Endodermal cell (in vitro differentiated cells): ENCODE data around the gene CRYZL1. TPM values are rescaled to one million over a fixed set of nuclear protein-coding genes. Genes with fewer than 3 reads are reported as not detected.
"Not testable (repeated sequence)": the region's sequence is repeated elsewhere in the genome, so short reads cannot be mapped to it uniquely, and the experiment has no call there.

Experiments
- DNase-seq: peaks from one replicate; pipeline ENCODE4 v3.0.0-alpha.2; 2017
- H3K27ac ChIP-seq: 2 replicates; pipeline ENCODE4 v1.5.1; 2013; ENCODE audit warnings: mild to moderate bottlenecking, low read depth, low read length, moderate library complexity
- H3K27me3 ChIP-seq: 2 replicates; pipeline ENCODE4 v1.6.1; 2013; ENCODE audit warnings: mild to moderate bottlenecking, low read length, moderate library complexity; ENCODE audit not compliant: insufficient read depth, control insufficient read depth, poor library complexity, severe bottlenecking
- H3K36me3 ChIP-seq: 2 replicates; pipeline ENCODE4 v1.7.0; 2013; ENCODE audit warnings: mild to moderate bottlenecking, low read length, moderate library complexity; ENCODE audit not compliant: control insufficient read depth, insufficient read depth
- H3K4me1 ChIP-seq: one replicate; pipeline ENCODE4 v1.7.0; 2013; ENCODE audit warnings: low read length; ENCODE audit not compliant: control insufficient read depth, insufficient read depth
- H3K4me3 ChIP-seq: 2 replicates; pipeline ENCODE4 v1.5.1; 2013; ENCODE audit warnings: mild to moderate bottlenecking, low read length, moderate library complexity
- H3K9ac ChIP-seq: 2 replicates; pipeline ENCODE4 v1.6.1; 2013; ENCODE audit warnings: mild to moderate bottlenecking, low read length, moderate library complexity; ENCODE audit not compliant: poor library complexity, severe bottlenecking; ENCODE audit errors: extremely low read depth
- H3K9me3 ChIP-seq: 2 replicates; pipeline ENCODE4 v1.6.1; 2013; ENCODE audit warnings: mild to moderate bottlenecking, low read length, moderate library complexity; ENCODE audit not compliant: control insufficient read depth
- H3K27ac Mint-ChIP-seq: 2 replicates; pipeline ENCODE4 v1.8.0; 2020; ENCODE audit warnings: mixed read lengths
- H3K27me3 Mint-ChIP-seq: 2 replicates; pipeline ENCODE4 v1.8.0; 2021; ENCODE audit warnings: mild to moderate bottlenecking, mixed read lengths; ENCODE audit not compliant: insufficient read depth
- H3K36me3 Mint-ChIP-seq: 2 replicates; pipeline ENCODE4 v1.8.0; 2020; ENCODE audit warnings: low read depth, mixed read lengths
- H3K4me1 Mint-ChIP-seq: 2 replicates; pipeline ENCODE4 v1.8.0; 2020; ENCODE audit warnings: mixed read lengths
- H3K4me3 Mint-ChIP-seq: 2 replicates; pipeline ENCODE4 v1.8.0; 2020; ENCODE audit warnings: mild to moderate bottlenecking, moderate library complexity, mixed read lengths
- H3K9me3 Mint-ChIP-seq: 2 replicates; pipeline ENCODE4 v1.8.0; 2020; ENCODE audit warnings: mild to moderate bottlenecking, mixed read lengths
- WGBS, 2 experiments: methylation state at CpG; one replicate each; pipeline versions ENCODE4 v1.1.5 to v1.1.7; 2013; ENCODE audit warnings: missing lambda C conversion rate in 2 of 2, mixed read lengths in 1 of 2; ENCODE audit not compliant: insufficient coverage in 1 of 2, insufficient read length in 1 of 2; 5-methylcytosine and 5-hydroxymethylcytosine counted together
- total RNA-seq, 2 donors: library from RNA; stranded (reverse); fragmentation: NEBNext Ultra II Directional in 1 of 2; extraction: Animal tissue kit (Norgen Biotek cat#: 25700) in 1 of 2; gene quantifications; 2 replicates in 1 of 2; 3 replicates in 1 of 2; pipeline ENCODE4 v1.2.1, GENCODE V29; 2021
- TF ChIP-seq, protein P1 (sequence below): fragments of 200-600 bp; sonication (generic); conservative IDR thresholded peaks from 2 replicates; pipeline ENCODE4 v1.5.0; 2021; ENCODE audit warnings: antibody characterized with exemption, mild to moderate bottlenecking

The CRYZL1 gene
- total RNA-seq, 2 donors from 2014 or later: 33.8 to 51.0 TPM

DNA sequence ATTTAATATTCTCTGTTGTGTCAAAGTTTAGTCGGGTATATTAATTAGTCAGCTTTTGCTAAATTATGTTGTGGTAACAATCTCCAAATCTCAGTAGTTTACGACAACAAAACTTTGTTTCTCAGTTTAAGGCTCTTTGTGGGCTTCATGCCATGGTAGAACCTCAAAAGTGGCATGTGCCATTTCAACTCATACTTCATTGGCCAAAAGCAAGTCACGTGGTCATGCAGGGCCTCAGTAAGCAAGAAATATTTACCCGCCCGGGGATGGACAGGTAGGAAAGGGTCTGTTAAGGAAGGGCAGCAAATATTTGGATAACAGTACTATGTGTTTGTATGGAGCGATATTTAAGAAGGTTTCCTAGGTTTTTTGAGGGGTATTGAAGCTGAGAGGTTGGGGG is 39.3 kb upstream of the CRYZL1 start:
- Histone ChIP-seq H3K27ac (no peak overlapping the region), H3K9ac (no peak overlapping the region), H3K4me1 (peaks cover 7% of the 10 kb centered on the region), H3K36me3 (no peaks in the 10 kb centered on the region), H3K9me3 (no peaks in the 10 kb centered on the region), H3K4me3 (no peak overlapping the region), H3K27me3 (no peaks in the 10 kb centered on the region)
- Mint-ChIP-seq H3K4me3 (no peak overlapping the region), H3K27ac (peak overlapping the region; percentile 66), H3K36me3 (peaks cover 14% of the 10 kb centered on the region), H3K9me3 (no peaks in the 10 kb centered on the region), H3K27me3 (no peaks in the 10 kb centered on the region), H3K4me1 (peaks cover 53% of the 10 kb centered on the region)
- 98% methylated on average over 6 of the region's 6 CpGs for WGBS, 2 experiments
- TF ChIP-seq, protein P1, sequence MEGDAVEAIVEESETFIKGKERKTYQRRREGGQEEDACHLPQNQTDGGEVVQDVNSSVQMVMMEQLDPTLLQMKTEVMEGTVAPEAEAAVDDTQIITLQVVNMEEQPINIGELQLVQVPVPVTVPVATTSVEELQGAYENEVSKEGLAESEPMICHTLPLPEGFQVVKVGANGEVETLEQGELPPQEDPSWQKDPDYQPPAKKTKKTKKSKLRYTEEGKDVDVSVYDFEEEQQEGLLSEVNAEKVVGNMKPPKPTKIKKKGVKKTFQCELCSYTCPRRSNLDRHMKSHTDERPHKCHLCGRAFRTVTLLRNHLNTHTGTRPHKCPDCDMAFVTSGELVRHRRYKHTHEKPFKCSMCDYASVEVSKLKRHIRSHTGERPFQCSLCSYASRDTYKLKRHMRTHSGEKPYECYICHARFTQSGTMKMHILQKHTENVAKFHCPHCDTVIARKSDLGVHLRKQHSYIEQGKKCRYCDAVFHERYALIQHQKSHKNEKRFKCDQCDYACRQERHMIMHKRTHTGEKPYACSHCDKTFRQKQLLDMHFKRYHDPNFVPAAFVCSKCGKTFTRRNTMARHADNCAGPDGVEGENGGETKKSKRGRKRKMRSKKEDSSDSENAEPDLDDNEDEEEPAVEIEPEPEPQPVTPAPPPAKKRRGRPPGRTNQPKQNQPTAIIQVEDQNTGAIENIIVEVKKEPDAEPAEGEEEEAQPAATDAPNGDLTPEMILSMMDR: no peak
- no peak for DNase-seq

DNA sequence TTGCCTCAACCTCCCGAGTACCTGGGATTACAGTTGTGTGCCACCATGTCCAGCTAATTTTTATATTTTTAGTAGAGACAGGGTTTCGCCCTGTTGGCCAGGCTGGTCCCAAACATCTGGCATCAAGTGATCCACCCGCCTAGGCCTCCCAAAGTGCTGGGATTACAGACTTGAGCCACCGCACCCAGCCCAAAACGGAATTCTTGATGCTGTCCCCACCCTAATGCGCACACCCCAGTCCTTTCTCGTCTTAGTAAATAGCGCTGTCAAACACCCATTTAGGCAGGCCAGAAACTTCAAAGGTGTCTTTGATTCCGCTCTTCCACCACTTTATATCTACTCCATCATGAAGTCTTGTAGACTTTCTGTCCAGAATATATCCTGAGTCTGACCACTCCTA is 35.9 kb upstream of the CRYZL1 start:
- H3K4me3 Mint-ChIP-seq: no peak overlapping the region
- Histone ChIP-seq H3K4me3 (no peak overlapping the region), H3K9ac (no peak overlapping the region), H3K9me3 (no peaks in the 10 kb centered on the region), H3K27me3 (no peaks in the 10 kb centered on the region), H3K27ac (no peak overlapping the region), H3K4me1 (peaks cover 2% of the 10 kb centered on the region), H3K36me3 (no peaks in the 10 kb centered on the region)
- 95% methylated on average over 9 of the region's 9 CpGs for WGBS, 2 experiments
- TF ChIP-seq, protein P1: no peak
- H3K9me3 Mint-ChIP-seq: no peaks in the 10 kb centered on the region
- no peak overlapping the region for H3K27ac Mint-ChIP-seq
- H3K4me1 Mint-ChIP-seq: peaks cover 49% of the 10 kb centered on the region
- H3K27me3 Mint-ChIP-seq: no peaks in the 10 kb centered on the region
- H3K36me3 Mint-ChIP-seq: peaks cover 14% of the 10 kb centered on the region
- DNase-seq: no peak

DNA sequence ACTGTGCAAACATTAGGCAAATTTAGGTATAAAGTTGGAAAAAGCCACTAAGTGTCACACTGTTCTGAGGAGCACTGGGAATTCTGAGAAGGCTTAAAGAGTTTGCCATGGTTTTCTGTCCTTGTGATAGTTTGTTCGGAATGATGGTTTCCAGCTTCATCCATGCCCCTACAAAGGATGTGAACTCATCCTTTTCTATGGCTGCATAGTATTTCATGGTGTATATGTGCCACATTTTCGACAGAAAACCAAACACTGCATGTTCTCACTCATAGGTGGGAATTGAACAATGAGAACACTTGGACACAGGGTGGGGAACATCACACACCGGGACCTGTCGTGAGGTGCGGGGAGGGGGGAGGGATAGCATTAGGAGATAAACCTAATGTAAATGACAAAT is 35.1 kb upstream of the CRYZL1 start:
- Mint-ChIP-seq H3K4me1 (peaks cover 52% of the 10 kb centered on the region), H3K36me3 (peaks cover 22% of the 10 kb centered on the region)
- DNase-seq, H3K36me3 ChIP-seq, H3K27ac ChIP-seq, H3K27me3 ChIP-seq, H3K4me3 Mint-ChIP-seq, H3K4me1 ChIP-seq, H3K9me3 ChIP-seq, H3K4me3 ChIP-seq, H3K27ac Mint-ChIP-seq, H3K9me3 Mint-ChIP-seq, H3K27me3 Mint-ChIP-seq, H3K9ac ChIP-seq: not testable (repeated sequence)
- 96 to 100% methylated on average over 3 to 5 of the region's 5 CpGs for WGBS, 2 experiments

DNA sequence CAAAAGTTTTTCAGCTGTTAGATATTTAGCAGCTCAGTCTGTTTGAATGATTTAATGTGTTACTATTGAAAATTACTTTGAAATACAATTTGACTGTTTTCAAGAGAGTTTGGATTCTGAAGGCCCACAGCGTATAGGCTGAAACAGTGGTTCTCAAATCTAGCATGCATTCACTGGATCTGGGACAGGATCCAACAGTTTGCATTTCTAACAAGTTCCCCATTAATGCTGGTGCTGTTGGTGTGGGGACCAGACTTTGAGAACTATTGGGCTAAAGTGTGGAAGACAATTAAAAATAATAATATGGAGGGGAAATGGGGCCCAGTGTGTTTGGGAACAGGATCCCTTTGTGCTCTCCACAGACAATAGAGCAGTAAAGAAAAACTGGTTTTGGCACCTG is 32.7 kb upstream of the CRYZL1 start:
- TF ChIP-seq, protein P1: no peak
- no peak for DNase-seq
- peaks cover 2% of the 10 kb centered on the region for H3K4me1 ChIP-seq
- H3K27ac Mint-ChIP-seq: peak overlapping the region; percentile 18
- H3K27me3 Mint-ChIP-seq: no peaks in the 10 kb centered on the region
- H3K36me3 ChIP-seq: no peaks in the 10 kb centered on the region
- no peaks in the 10 kb centered on the region for H3K9me3 ChIP-seq
- H3K9me3 Mint-ChIP-seq: no peaks in the 10 kb centered on the region
- no peak overlapping the region for H3K27ac ChIP-seq
- peaks cover 48% of the 10 kb centered on the region for H3K4me1 Mint-ChIP-seq
- H3K4me3 Mint-ChIP-seq: no peak overlapping the region
- no peaks in the 10 kb centered on the region for H3K27me3 ChIP-seq
- peaks cover 13% of the 10 kb centered on the region for H3K36me3 Mint-ChIP-seq
- H3K4me3 ChIP-seq: no peak overlapping the region
- WGBS, 2 experiments: 89 to 91% methylated on average over 1 of the region's 1 CpG
- no peak overlapping the region for H3K9ac ChIP-seq
